Gastroesophageal sphincter (tissue), 4 donors: Measurements from ENCODE around the gene ABCG1. TPM values are rescaled to one million over a fixed set of nuclear protein-coding genes. Genes with fewer than 3 reads are reported as not detected.

Source experiments
- ATAC-seq: fragments of 150-250 bp; one replicate; pipeline ENCODE4 v1.9.1; 2016; ENCODE audit warnings: mild to moderate bottlenecking, moderate library complexity
- H3K27ac ChIP-seq, 4 donors: fragments of 200-600 bp; sonication (generic) in 3 of 4; 1 replicate in 3 of 4; 2 replicates in 1 of 4; pipeline ENCODE4 v1.5.1; 2016 to 2019
- H3K27me3 ChIP-seq: fragments of 200-600 bp; sonication (generic); one replicate; pipeline ENCODE4 v1.5.1; 2019
- H3K36me3 ChIP-seq, 2 donors: fragments of 200-600 bp; sonication (generic); one replicate each; pipeline ENCODE4 v1.5.1; 2019; ENCODE audit warnings: control low read depth in 1 of 2
- H3K4me1 ChIP-seq, 3 donors: fragments of 200-600 bp; sonication (generic); 1 replicate in 2 of 3; 2 replicates in 1 of 3; pipeline ENCODE4 v1.5.1; 2016 to 2019; ENCODE audit warnings: control low read depth in 2 of 3
- H3K4me3 ChIP-seq, 2 donors: fragments of 200-600 bp; sonication (generic); one replicate each; pipeline ENCODE4 v1.5.1; 2019; ENCODE audit warnings: mild to moderate bottlenecking in 1 of 2, moderate library complexity in 1 of 2
- H3K9me3 ChIP-seq, 3 donors: fragments of 200-600 bp; sonication (generic); one replicate each; pipeline ENCODE4 v1.5.1; 2017 to 2019; ENCODE audit warnings: control low read depth in 2 of 3
- CTCF ChIP-seq, 4 experiments: fragments of 200-600 bp in 2 of 4; fragments of 450-650 bp in 2 of 4; sonication (generic) in 1 of 4; IDR thresholded peaks; one replicate each; pipeline ENCODE4 v1.5.1; 2017 to 2019; ENCODE audit warnings: antibody characterized with exemption in 4 of 4, mild to moderate bottlenecking in 2 of 4, moderate library complexity in 2 of 4
- EP300 ChIP-seq: sonication (generic); formaldehyde crosslinking; IDR thresholded peaks from one replicate; pipeline ENCODE4 v1.6.1; 2017; ENCODE audit warnings: antibody characterized with exemption, mild to moderate bottlenecking
- POLR2A ChIP-seq, 2 donors: fragments of 450-650 bp; IDR thresholded peaks; one replicate each; pipeline ENCODE4 v1.6.1; 2017; ENCODE audit warnings: antibody characterized with exemption in 2 of 2, mild to moderate bottlenecking in 2 of 2, moderate library complexity in 1 of 2
- POLR2AphosphoS5 ChIP-seq: sonication (generic); formaldehyde crosslinking; IDR thresholded peaks from one replicate; pipeline ENCODE4 v1.6.1; 2017; ENCODE audit warnings: antibody characterized with exemption
- WGBS, 2 donors: methylation state at CpG; one replicate each; pipeline ENCODE4 v1.1.5; 2018; ENCODE audit warnings: low coverage in 1 of 2; 5-methylcytosine and 5-hydroxymethylcytosine counted together
- total RNA-seq, 4 donors: library from RNA; depleted of rRNA; stranded (reverse); fragments of >200 nt; gene quantifications; one replicate each; pipeline ENCODE4 v1.1.0, GENCODE V29; 2016

The ABCG1 gene
- total RNA-seq, 4 donors from 2014 or later = 15.9 to 21.8 (median 18.0) TPM

DNA sequence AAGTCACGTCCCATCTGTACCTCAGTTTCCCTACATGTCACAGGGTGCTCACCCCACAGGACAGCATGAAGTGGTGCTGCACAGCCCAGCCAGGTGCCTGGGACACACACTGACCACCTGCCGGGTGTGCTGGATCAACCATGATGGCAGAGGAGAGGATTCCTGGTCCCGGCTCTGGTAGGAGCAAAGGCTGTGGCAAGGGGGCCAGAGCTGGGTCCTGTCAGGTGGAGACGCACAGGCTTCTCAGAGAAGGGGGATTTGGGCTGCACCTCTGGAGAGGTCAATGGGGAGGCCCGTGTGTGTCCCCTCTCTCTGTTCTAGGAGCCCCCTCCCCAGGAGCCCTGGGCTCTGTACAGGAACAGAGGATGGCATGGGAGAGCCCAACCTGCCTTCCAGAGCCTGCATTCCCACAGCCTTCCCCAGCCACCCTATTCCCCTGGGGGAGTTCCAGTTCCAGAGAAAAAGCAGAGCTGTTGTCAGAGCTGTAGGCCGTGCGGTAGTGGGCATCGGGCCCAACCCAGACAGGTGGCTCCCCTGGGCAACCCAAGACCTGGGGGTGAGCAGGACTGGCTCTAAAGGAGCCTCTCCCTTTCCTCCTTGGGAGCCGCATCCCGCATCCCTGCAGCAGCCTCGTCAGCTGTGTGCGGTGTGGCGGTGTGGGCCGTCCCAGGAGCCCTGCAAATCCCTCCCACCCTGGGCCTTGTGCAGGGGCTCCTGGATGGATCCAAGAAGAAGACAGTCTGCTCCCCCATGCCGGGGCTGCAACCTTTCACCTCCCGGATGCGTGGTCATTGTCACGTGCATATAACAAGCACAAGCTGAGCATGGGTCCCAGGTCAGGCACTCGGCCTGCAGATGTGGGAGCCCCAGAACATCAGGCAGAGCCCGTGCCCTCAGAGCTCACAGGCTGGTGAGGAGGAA is 99.1 kb downstream of the ABCG1 start:
- no peak overlapping the region for H3K4me3 ChIP-seq
- H3K4me1 ChIP-seq = no peaks in the 10 kb centered on the region
- WGBS, 2 donors = 70% methylated on average over 2 of the region's 20 CpGs; no CpG with 5 or more reads in 1 of the 2 donors
- H3K27ac ChIP-seq = no peak overlapping the region
- no peak for TF ChIP-seq POLR2AphosphoS5
- TF ChIP-seq CTCF (IDR thresholded peaks at IDR 0.05) = no peak
- no peak for TF ChIP-seq POLR2A (IDR thresholded peaks at IDR 0.05)
- TF ChIP-seq EP300 = no peak
- no peaks in the 10 kb centered on the region for H3K9me3 ChIP-seq
- no peaks in the 10 kb centered on the region for H3K36me3 ChIP-seq
- H3K27me3 ChIP-seq = peaks cover 37% of the 10 kb centered on the region
- ATAC-seq = no peak

- H3K27me3 ChIP-seq = peaks cover 32% of the 10 kb centered on the region
- 61% methylated on average over 5 of the region's 10 CpGs; no CpG with 5 or more reads in 1 of the 2 donors for WGBS, 2 donors
- no peak overlapping the region for H3K4me3 ChIP-seq
- H3K4me1 ChIP-seq = no peaks in the 10 kb centered on the region
- no peaks in the 10 kb centered on the region for H3K36me3 ChIP-seq
- TF ChIP-seq POLR2AphosphoS5 (no peak), CTCF (IDR thresholded peaks at IDR 0.05) (no peak), POLR2A (IDR thresholded peaks at IDR 0.05) (no peak), EP300 (no peak)
- no peak overlapping the region for H3K27ac ChIP-seq
- ATAC-seq = no peak
- H3K9me3 ChIP-seq = no peaks in the 10 kb centered on the region
These were observed 100.4 kb downstream of the ABCG1 start for GRCh38 chr21:42319376-42319775.

DNA sequence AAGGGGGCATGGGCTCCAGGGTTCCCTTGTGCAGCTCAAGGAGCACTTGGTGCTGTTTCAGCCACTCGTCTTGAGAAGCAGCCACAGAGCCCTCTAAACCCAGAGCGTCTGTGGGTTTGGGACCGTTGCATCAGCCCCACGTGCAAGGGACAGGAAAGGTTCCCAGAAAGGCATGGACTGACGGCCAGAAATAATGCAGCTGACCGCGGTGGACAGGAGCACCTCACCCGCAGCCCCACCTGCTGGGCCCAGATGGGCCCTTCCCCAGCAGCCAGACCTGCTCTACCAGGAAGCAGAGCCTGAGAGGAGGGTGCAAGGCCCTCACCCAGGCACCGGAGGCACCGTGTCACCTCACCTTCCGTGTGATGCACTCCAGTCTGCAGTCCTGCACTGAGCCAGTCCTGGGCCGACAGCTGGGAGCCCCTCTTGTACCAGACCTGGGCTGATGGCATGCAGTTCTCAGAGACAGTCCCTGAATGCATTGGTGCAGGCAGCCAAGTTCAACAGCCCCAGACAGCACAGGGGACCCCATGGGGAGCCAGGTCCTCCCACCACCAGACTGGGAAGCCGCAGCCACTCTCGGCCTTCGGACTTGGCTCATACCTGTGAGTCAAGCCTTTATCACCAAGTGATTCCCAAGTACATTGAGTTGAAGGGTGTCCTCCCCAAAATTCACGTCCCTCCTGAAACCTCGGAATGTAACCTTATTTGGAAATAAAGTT is 101.1 kb downstream of the ABCG1 start:
- H3K4me3 ChIP-seq = no peak overlapping the region
- TF ChIP-seq CTCF (IDR thresholded peaks at IDR 0.05) (no peak), POLR2AphosphoS5 (no peak), POLR2A (IDR thresholded peaks at IDR 0.05) (no peak), EP300 (no peak)
- no peaks in the 10 kb centered on the region for H3K9me3 ChIP-seq
- H3K27ac ChIP-seq = no peak overlapping the region
- no peaks in the 10 kb centered on the region for H3K4me1 ChIP-seq
- no peaks in the 10 kb centered on the region for H3K36me3 ChIP-seq
- ATAC-seq = no peak
- peaks cover 32% of the 10 kb centered on the region for H3K27me3 ChIP-seq
- 80 to 85% methylated on average over 2 to 5 of the region's 17 CpGs for WGBS, 2 donors

DNA sequence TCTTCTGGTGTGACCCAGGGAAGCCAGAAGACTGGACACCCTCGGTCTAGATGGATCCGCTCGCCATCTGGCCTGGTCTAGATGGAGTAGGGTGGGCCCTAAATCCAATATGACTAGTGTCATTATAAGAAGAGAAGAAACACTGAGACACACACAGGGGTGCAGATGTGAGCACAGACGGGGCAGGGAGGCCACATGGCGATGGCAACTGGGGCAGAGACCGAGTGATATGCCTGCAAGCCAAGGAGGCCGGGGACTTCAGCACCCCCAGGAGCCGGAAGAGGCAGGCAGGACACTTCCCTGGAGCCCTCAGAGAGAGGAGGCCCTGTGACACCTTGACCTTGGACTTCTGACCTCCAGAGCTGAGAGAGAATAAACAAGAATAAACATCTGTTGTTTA is 101.9 kb downstream of the ABCG1 start:
- Histone ChIP-seq H3K4me3 (no peak overlapping the region), H3K9me3 (no peaks in the 10 kb centered on the region), H3K27me3 (peaks cover 32% of the 10 kb centered on the region), H3K4me1 (no peaks in the 10 kb centered on the region), H3K36me3 (no peaks in the 10 kb centered on the region), H3K27ac (no peak overlapping the region)
- WGBS, 2 donors = 89 to 92% methylated on average over 4 to 5 of the region's 8 CpGs
- ATAC-seq = no peak
- TF ChIP-seq EP300 = no peak
- TF ChIP-seq POLR2AphosphoS5 = no peak
- no peak for TF ChIP-seq POLR2A (IDR thresholded peaks at IDR 0.05)
- no peak for TF ChIP-seq CTCF (IDR thresholded peaks at IDR 0.05)
